ENCODE data around the gene FREY1. TPM values are rescaled to one million over a fixed set of nuclear protein-coding genes. Genes with fewer than 3 reads are reported as not detected.

FREY1 gene, protein sequence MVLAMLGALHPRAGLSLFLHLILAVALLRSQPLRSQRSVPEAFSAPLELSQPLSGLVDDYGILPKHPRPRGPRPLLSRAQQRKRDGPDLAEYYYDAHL
- under 1 TPM; 0.32 to 0.76 TPM for total RNA-seq

DNA sequence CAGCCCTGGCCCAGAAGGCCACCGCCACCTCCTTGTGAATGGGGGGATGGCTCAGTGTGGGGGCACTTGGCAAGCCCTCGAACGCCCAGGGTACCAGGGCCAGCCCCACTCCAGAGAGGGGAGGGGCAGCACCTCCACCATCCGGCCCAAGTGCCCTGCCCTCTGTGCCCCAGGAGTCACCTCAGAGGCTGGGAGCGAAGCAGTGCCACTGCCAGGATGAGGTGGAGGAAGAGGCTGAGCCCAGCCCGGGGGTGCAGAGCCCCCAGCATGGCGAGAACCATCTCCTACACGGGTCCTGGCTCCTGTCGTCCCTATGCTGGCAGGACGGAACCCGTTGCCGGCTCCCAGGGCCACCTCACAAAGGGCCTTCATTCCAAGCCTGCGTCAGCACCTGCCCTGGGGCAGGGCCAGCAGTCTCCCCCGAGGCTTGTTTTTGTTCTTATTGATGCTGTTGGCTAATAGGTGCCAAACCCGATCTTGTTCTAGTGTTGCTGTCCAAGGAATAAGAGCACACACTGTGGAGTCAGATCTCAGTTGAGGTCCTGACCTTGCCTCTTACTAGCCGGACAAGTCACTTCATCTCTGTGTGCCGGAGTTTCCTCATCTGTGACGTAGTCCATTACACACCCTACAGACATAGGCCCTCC lies at the start of gene FREY1:
FREY1 (minus strand) TSS at position 307 of the 647 bp plus-strand sequence; CDS start at position 281, 26 bp downstream.
- H3K9me3 Mint-ChIP-seq = no peaks in the 10 kb centered on the region
- no peaks in the 10 kb centered on the region for H3K36me3 Mint-ChIP-seq (ENCODE audit: low read depth)
- no peak within 1 kb of the TSS for H3K4me3 Mint-ChIP-seq
- peaks cover 6% of the 10 kb centered on the region for H3K4me1 Mint-ChIP-seq (ENCODE audit: low read depth)
- H3K27me3 Mint-ChIP-seq (ENCODE audit: low read depth) = no peaks in the 10 kb centered on the region
- H3K27ac Mint-ChIP-seq = no peak within 1 kb of the TSS
- intact Hi-C loops (cut with micrococcal nuclease) = no loop called here
- no peak for DNase-seq
- CTCF ChIA-PET = no interaction called here

DNA sequence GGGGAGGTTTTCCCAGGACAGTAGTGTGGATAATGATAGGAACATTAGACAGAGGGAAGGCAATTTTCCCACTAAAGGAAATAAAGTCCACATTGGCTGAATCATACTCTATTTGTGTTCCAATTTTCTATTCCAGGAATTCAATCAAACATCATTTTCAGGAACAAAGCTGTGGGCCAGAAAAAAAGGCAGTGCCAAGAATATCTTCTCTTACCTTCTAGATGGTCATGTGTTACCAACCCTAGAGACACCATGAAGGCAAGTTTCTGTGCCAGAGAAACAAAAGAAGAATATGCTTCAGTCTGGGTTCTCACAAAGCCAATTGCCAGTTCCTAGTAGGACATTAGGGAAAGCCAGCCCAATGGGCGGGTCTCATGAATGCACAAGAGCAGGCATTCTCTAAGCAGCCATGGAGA lies 42.9 kb upstream of the FREY1 start:
- CTCF ChIA-PET = interaction anchor here (0.9 to 3.7 kb wide), 2 partner anchors 15 to 108 kb away, joined by 4 to 23 read pairs; no protein-coding TSS in a partner anchor
- Mint-ChIP-seq H3K9me3 (no peaks in the 10 kb centered on the region), H3K4me1 (ENCODE audit: low read depth) (no peaks in the 10 kb centered on the region), H3K36me3 (ENCODE audit: low read depth) (peaks cover 13% of the 10 kb centered on the region), H3K4me3 (no peak overlapping the region), H3K27ac (no peak overlapping the region), H3K27me3 (ENCODE audit: low read depth) (no peaks in the 10 kb centered on the region)
- DNase-seq = no peak
- intact Hi-C loops (cut with micrococcal nuclease) = no loop called here

DNA sequence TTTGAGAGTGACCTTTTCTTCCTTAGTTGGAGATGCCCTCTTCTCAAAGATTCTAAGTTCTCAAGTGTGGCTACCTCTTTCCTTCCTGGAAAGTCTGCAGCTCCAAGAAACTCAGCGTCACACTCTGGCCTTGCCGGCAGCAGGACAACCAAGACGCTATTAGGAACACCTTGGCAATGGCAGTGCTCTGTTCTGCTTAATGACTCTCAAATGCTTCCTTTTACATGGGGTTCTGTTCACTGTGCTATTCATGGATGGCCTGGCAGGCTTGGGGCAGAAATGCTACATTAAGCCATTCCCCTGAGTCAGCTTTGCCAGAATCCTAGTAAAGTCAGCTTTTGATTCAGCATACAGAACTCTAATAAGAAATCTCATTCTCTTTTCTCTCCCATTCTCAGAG lies 41.3 kb upstream of the FREY1 start:
- H3K9me3 Mint-ChIP-seq = no peaks in the 10 kb centered on the region
- peaks cover 18% of the 10 kb centered on the region for H3K36me3 Mint-ChIP-seq (ENCODE audit: low read depth)
- H3K27ac Mint-ChIP-seq = no peak overlapping the region
- H3K4me1 Mint-ChIP-seq (ENCODE audit: low read depth) = no peaks in the 10 kb centered on the region
- CTCF ChIA-PET = interaction anchor here (0.5 to 3.7 kb wide), 3 partner anchors 17 to 105 kb away, joined by 3 to 23 read pairs (median 3); no protein-coding TSS in a partner anchor
- no peak for DNase-seq
- no peak overlapping the region for H3K4me3 Mint-ChIP-seq
- intact Hi-C loops (cut with micrococcal nuclease) = no loop called here
- H3K27me3 Mint-ChIP-seq (ENCODE audit: low read depth) = no peaks in the 10 kb centered on the region

DNA sequence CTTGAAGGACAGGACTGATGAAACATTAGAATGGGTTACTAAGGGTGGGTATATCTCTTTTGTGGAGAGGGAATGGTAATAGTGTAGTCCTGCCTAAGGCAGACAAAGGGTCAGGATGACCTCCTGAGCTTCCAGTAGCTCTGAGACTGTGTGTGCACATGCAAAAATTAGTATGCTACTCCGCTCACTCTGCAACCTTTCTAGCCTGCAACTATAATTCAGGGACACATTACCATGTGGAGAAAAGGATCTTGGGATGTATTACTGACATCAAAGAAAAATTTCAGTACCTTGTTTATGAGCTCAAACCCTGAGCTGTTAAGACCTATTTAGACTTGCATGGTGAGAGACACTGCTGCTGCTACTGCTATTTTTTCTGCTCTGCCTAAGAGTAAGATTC lies 40.8 kb upstream of the FREY1 start:
- Mint-ChIP-seq H3K27me3 (ENCODE audit: low read depth) (no peaks in the 10 kb centered on the region), H3K4me1 (ENCODE audit: low read depth) (no peaks in the 10 kb centered on the region), H3K27ac (no peak overlapping the region), H3K4me3 (no peak overlapping the region), H3K36me3 (ENCODE audit: low read depth) (peaks cover 18% of the 10 kb centered on the region), H3K9me3 (no peaks in the 10 kb centered on the region)
- intact Hi-C loops (cut with micrococcal nuclease) = no loop called here
- CTCF ChIA-PET = interaction anchor here (1.5 to 3.7 kb wide), 2 partner anchors 18 to 105 kb away, joined by 3 to 23 read pairs; no protein-coding TSS in a partner anchor
- DNase-seq = no peak

DNA sequence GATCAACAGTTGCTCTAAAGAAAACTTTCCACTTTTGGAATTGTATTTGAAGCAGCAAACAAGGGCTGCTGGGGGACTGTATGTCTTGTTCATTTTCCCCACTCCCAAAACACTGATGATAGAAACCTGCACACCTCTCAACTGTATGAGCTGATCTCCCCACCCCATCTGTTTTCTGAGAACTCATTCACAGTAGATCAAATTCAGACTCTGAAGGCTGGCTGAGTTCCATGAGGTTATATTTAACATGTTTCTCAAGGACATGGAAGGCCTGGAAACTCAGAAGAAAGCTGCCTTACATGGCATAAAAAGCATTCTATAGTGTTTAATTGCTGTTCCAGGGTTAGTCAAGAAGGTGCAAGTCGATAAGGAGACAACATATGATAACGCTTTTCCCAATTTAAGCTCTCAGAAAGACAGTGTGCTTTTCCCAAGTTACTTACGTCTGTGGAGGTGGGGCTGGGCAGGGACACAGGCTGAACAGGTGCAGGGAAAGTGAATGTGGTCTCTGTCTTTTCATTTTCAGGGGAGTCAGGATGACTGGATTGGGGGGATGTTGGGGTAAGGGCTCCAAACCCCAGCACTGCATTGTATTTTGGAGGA lies 38.4 kb upstream of the FREY1 start:
- CTCF ChIA-PET = no interaction called here
- H3K27me3 Mint-ChIP-seq (ENCODE audit: low read depth) = no peaks in the 10 kb centered on the region
- no peak overlapping the region for H3K4me3 Mint-ChIP-seq
- H3K27ac Mint-ChIP-seq = no peak overlapping the region
- no peaks in the 10 kb centered on the region for H3K9me3 Mint-ChIP-seq
- peaks cover 18% of the 10 kb centered on the region for H3K36me3 Mint-ChIP-seq (ENCODE audit: low read depth)
- DNase-seq = no peak
- peaks cover 5% of the 10 kb centered on the region for H3K4me1 Mint-ChIP-seq (ENCODE audit: low read depth)
- intact Hi-C loops (cut with micrococcal nuclease) = no loop called here

DNA sequence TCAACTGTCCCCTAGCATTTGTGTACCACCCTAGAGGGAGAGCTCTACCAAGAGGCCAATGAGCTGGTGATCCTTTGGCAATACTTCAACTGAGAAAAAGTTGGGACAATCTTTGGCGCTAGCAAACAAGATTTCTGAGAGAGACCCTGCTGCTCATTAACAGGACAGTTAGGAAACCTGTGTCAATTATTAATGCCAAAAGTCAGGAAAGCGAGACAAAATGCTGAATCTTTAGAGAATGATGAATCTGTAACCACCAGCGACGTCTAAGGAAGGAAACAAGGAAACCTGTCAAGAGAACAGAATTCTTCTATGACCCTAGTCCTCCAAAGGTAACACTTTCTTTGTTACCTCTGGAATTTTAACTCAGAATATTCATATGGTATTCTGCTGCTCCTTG lies 35.3 kb upstream of the FREY1 start:
- Mint-ChIP-seq H3K36me3 (ENCODE audit: low read depth) (peaks cover 15% of the 10 kb centered on the region), H3K4me1 (ENCODE audit: low read depth) (peaks cover 5% of the 10 kb centered on the region), H3K27ac (no peak overlapping the region), H3K9me3 (no peaks in the 10 kb centered on the region), H3K4me3 (no peak overlapping the region), H3K27me3 (ENCODE audit: low read depth) (no peaks in the 10 kb centered on the region)
- intact Hi-C loops (cut with micrococcal nuclease) = no loop called here
- no peak for DNase-seq
- CTCF ChIA-PET = interaction anchor here (0.7 to 1.4 kb wide), 3 partner anchors 23 to 64 kb away, joined by 3 to 5 read pairs (median 5); no protein-coding TSS in a partner anchor

DNA sequence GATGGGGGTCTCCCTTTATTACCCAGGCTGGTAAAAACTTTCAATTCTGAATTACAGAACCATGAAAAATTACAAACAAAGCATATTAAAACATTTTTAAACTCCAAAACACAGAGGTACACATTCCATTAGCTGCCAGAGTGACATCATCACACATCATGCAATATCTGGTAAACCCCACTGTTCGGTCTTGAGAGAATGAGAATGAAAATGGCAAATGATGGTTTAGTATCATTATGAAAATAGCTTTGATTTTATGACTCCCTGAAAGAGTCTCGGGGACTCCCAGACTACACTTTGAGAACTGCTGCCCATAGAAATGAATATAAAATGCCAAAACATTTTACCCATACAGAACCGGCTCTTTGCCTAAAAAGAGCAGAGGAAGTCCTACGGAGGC lies 34.2 kb upstream of the FREY1 start:
- Mint-ChIP-seq H3K9me3 (no peaks in the 10 kb centered on the region), H3K4me3 (no peak overlapping the region), H3K36me3 (ENCODE audit: low read depth) (peaks cover 15% of the 10 kb centered on the region), H3K27me3 (ENCODE audit: low read depth) (no peaks in the 10 kb centered on the region), H3K27ac (peak overlapping the region; percentile 42), H3K4me1 (ENCODE audit: low read depth) (peaks cover 5% of the 10 kb centered on the region)
- intact Hi-C loops (cut with micrococcal nuclease) = no loop called here
- CTCF ChIA-PET = interaction anchor here (0.6 to 1.2 kb wide), 2 partner anchors 12 to 66 kb away, joined by 3 to 5 read pairs; no protein-coding TSS in a partner anchor
- peak; percentile 29 for DNase-seq

DNA sequence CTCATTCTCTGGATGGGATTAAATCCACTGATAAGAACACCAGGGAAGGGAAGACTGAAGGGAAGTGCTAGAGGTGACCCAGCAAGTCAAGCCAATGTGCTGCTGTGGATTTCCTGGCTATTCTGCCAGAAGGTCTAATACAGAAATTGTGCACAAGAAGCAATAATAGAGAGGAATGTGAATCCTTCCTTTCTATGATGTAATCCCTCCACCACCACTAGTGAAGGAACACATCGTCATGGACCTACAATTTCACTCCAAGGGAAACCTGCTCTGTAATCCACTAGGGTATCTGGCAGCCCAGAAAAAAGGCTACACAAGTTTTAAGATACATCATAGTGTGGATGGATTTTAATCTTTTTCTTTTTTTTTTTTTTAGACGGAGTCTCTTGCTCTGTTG lies 32.8 kb upstream of the FREY1 start:
- CTCF ChIA-PET = interaction anchor here (0.7 to 1.2 kb wide), 2 partner anchors 24 to 590 kb away, joined by 3 read pairs; no protein-coding TSS in a partner anchor
- intact Hi-C loops (cut with micrococcal nuclease) = no loop called here
- Mint-ChIP-seq H3K36me3 (ENCODE audit: low read depth) (peaks cover 5% of the 10 kb centered on the region), H3K27ac (no peak overlapping the region), H3K9me3 (no peaks in the 10 kb centered on the region), H3K4me3 (no peak overlapping the region), H3K4me1 (ENCODE audit: low read depth) (peaks cover 5% of the 10 kb centered on the region), H3K27me3 (ENCODE audit: low read depth) (no peaks in the 10 kb centered on the region)
- DNase-seq = no peak

DNA sequence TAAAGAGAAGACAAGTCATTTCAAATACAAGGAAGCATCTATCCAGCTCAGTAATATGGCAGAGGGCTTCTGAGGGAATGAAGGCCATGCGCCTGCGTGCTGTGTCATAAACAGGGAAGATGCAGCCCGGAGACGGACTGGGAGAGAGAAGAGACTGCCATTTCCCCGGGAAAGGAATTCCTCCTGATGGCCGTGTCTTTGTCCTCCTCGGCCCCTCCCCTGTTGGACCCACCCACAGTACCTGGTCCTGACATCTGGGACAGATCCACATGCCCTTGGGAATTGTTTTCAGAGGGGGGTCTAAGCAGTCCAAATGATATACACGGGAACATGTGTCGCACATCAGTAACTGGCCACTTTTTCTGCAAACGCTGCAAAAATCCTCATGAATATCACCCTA lies 30.8 kb upstream of the FREY1 start:
- no peaks in the 10 kb centered on the region for H3K9me3 Mint-ChIP-seq
- no peak for DNase-seq
- intact Hi-C loops (cut with micrococcal nuclease) = no loop called here
- no peaks in the 10 kb centered on the region for H3K27me3 Mint-ChIP-seq (ENCODE audit: low read depth)
- no peaks in the 10 kb centered on the region for H3K36me3 Mint-ChIP-seq (ENCODE audit: low read depth)
- H3K4me3 Mint-ChIP-seq = no peak overlapping the region
- CTCF ChIA-PET = no interaction called here
- H3K4me1 Mint-ChIP-seq (ENCODE audit: low read depth) = peaks cover 5% of the 10 kb centered on the region
- H3K27ac Mint-ChIP-seq = no peak overlapping the region

DNA sequence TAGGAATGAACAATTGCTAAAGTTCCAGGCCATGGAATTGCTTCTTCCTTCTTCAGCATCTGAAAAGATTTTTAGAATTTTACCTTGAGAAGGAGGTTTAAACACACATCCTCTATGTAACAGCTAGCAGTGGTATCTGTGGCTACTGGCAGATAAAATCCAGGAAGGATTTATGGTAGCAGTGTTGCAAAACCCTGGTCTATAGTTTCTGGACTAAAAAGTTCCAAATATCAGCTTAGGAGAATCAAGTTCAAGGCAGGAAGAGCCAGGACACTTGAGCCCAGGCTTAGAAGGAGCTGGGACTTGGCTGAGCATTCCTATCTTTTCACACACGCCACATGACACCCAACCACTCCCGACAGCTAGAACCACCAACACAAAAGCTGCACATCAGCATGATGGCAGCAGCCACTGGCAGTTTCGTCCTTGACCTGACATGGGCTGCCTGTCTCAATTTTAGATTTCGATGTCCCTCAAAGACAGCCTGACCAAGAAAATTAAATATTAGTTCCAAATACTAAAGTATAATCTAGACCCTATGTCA lies 29.5 kb upstream of the FREY1 start:
- DNase-seq = no peak
- Mint-ChIP-seq H3K9me3 (no peaks in the 10 kb centered on the region), H3K27ac (no peak overlapping the region), H3K27me3 (ENCODE audit: low read depth) (no peaks in the 10 kb centered on the region), H3K4me1 (ENCODE audit: low read depth) (peaks cover 4% of the 10 kb centered on the region), H3K36me3 (ENCODE audit: low read depth) (no peaks in the 10 kb centered on the region), H3K4me3 (no peak overlapping the region)
- CTCF ChIA-PET = interaction anchor here (1.2 kb wide), 1 partner anchor 29 kb away, joined by 5 read pairs; no protein-coding TSS in a partner anchor
- intact Hi-C loops (cut with micrococcal nuclease) = no loop called here

DNA sequence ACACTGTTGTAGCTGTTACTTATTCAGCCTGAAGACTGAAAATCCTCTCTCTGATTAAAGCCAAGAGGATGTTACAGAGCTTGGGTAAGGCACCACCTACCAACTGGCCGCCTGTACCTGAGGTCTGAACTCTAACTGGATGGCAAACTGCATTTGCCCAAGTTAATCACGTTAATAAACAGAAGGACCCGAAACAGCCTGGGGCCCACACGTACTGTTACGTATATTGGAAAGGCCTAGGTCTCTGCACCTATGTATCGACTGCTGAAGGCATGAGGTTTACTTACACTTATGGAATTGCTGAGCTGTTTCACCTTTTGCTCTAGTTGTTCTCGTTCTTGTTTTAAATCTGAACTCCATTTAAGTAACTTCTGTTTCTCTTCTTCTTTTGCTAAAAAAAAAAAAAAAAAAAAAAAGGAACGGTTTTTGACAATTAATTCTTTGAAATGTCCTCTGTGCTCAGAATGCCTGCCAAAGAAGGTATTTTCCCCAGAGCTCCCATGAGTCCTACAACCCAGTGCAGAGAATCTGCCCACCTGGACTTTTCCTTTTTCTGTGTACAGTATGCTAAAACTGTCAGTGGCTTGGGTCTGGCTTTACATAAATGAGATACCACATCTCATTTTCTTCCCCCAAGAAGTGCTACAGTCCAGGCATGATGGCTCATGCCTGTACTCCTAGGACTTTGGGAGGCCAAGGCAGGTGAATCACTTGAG lies 28.4 kb upstream of the FREY1 start:
- Mint-ChIP-seq H3K36me3 (ENCODE audit: low read depth) (no peaks in the 10 kb centered on the region), H3K4me1 (ENCODE audit: low read depth) (peaks cover 7% of the 10 kb centered on the region), H3K9me3 (no peaks in the 10 kb centered on the region), H3K27ac (no peak overlapping the region), H3K4me3 (no peak overlapping the region), H3K27me3 (ENCODE audit: low read depth) (no peaks in the 10 kb centered on the region)
- CTCF ChIA-PET = interaction anchor here (1.2 kb wide), 1 partner anchor 31 kb away, joined by 3 read pairs; no protein-coding TSS in a partner anchor
- no peak for DNase-seq
- intact Hi-C loops (cut with micrococcal nuclease) = no loop called here
